CD4-positive, alpha-beta T cell treated with Interleukin-6 for 4 hours (primary cell): Measurements from ENCODE around the gene RPS24.
A peak's percentile ranks its signal among the peaks of the same experiment; 100 is the strongest.

Experiments used
- DNase-seq: peaks from one replicate; pipeline ENCODE4 v3.0.0-alpha.2; 2020; ENCODE audit warnings: mixed read lengths

Gene RPS24

GRCh38 chr10:78028438-78029268 lies 5.0 kb upstream of the RPS24 start:
- no peak for DNase-seq

- DNase-seq = peak; percentile 93
Measured at GRCh38 chr10:78029269-78030226, 4.1 kb upstream of the RPS24 start, which contains the start of gene POLR3A. TSS of gene POLR3A (minus strand) at chr10:78029515. CDS start at chr10:78029407, 108 bp downstream.

- DNase-seq = no peak
Measured at GRCh38 chr10:78033387-78033636, 351 bp upstream of the RPS24 start.

GRCh38 chr10:78035025-78035424 lies 1.4 kb downstream of the RPS24 start:
- no peak for DNase-seq

GRCh38 chr10:78035437-78035836 lies 1.8 kb downstream of the RPS24 start:
- DNase-seq = no peak

GRCh38 chr10:78035933-78036583 lies 2.4 kb downstream of the RPS24 start:
- no peak for DNase-seq

- no peak for DNase-seq
Measured at GRCh38 chr10:78038105-78038504, 4.4 kb downstream of the RPS24 start.

- DNase-seq = no peak
Measured at GRCh38 chr10:78038791-78039547, 5.3 kb downstream of the RPS24 start.

GRCh38 chr10:78039743-78040142 lies 6.1 kb downstream of the RPS24 start:
- DNase-seq = no peak

GRCh38 chr10:78041170-78042057 lies 7.8 kb downstream of the RPS24 start:
- no peak for DNase-seq

- DNase-seq = no peak
Measured at GRCh38 chr10:78042058-78042751, 8.5 kb downstream of the RPS24 start.

GRCh38 chr10:78042752-78043104 lies 9.1 kb downstream of the RPS24 start:
- DNase-seq = no peak

GRCh38 chr10:78044179-78044578 lies 10.5 kb downstream of the RPS24 start:
- DNase-seq = no peak

GRCh38 chr10:78044699-78045098 lies 11.0 kb downstream of the RPS24 start:
- no peak for DNase-seq

- DNase-seq = no peak
Measured at GRCh38 chr10:78045237-78045636, 11.6 kb downstream of the RPS24 start.

GRCh38 chr10:78045856-78046255 lies 12.2 kb downstream of the RPS24 start:
- DNase-seq = no peak

GRCh38 chr10:78046711-78047269 lies 13.1 kb downstream of the RPS24 start:
- DNase-seq = no peak

- peak; percentile 84 for DNase-seq
Measured at GRCh38 chr10:78047314-78047891, 13.7 kb downstream of the RPS24 start.

- DNase-seq = no peak
Measured at GRCh38 chr10:78049851-78050250, 16.2 kb downstream of the RPS24 start.

- no peak for DNase-seq
Measured at GRCh38 chr10:78053211-78053868, 19.7 kb downstream of the RPS24 start.
